Non-pigmented ciliary epithelial cell (primary cell): Measurements from ENCODE around the gene MMP21.

Source experiments
- DNase-seq: peaks from one replicate; pipeline ENCODE4 v3.0.0-alpha.2; 2010; ENCODE audit warnings: low read depth

Gene MMP21

GRCh38 chr10:125765835-125766234, 9.8 kb downstream of the MMP21 start:
- no peak for DNase-seq

GRCh38 chr10:125762692-125763648, 12.7 kb downstream of the MMP21 start:
- no peak for DNase-seq

GRCh38 chr10:125761961-125762360, 13.7 kb downstream of the MMP21 start:
- no peak for DNase-seq

GRCh38 chr10:125757742-125758141, 17.9 kb downstream of the MMP21 start:
- DNase-seq, result no peak

GRCh38 chr10:125756853-125757487, 18.7 kb downstream of the MMP21 start:
- no peak for DNase-seq

GRCh38 chr10:125756196-125756595, 19.4 kb downstream of the MMP21 start:
- DNase-seq, result no peak

- DNase-seq, result no peak
Measured at GRCh38 chr10:125747417-125747816, 28.2 kb downstream of the MMP21 start.

- DNase-seq, result no peak
Measured at GRCh38 chr10:125744909-125745308, 30.7 kb downstream of the MMP21 start.

GRCh38 chr10:125742465-125742864, 33.2 kb downstream of the MMP21 start:
- DNase-seq, result no peak

GRCh38 chr10:125739994-125740679, 35.5 kb downstream of the MMP21 start:
- DNase-seq, result no peak

- no peak for DNase-seq
Measured at GRCh38 chr10:125738206-125738605, 37.4 kb downstream of the MMP21 start.

GRCh38 chr10:125734823-125735222, 40.8 kb downstream of the MMP21 start:
- no peak for DNase-seq

- no peak for DNase-seq
Measured at GRCh38 chr10:125734148-125734547, 41.5 kb downstream of the MMP21 start.

- no peak for DNase-seq
Measured at GRCh38 chr10:125727436-125727835, 48.2 kb downstream of the MMP21 start.

- no peak for DNase-seq
Measured at GRCh38 chr10:125726914-125727313, 48.7 kb downstream of the MMP21 start.

- no peak for DNase-seq
Measured at GRCh38 chr10:125722811-125723210, 52.8 kb downstream of the MMP21 start.

GRCh38 chr10:125721035-125721434, 54.6 kb downstream of the MMP21 start:
- no peak for DNase-seq

- DNase-seq, result no peak
Measured at GRCh38 chr10:125720002-125720382, 55.6 kb downstream of the MMP21 start.

GRCh38 chr10:125719173-125720001, 56.2 kb downstream of the MMP21 start, which contains the start of gene EDRF1:
TSS of gene EDRF1 (plus strand) at chr10:125719709. CDS start at chr10:125719808, 99 bp downstream.
- DNase-seq, result peak; percentile 85
